BJ (cell line): ENCODE data around the gene THYN1. TPM values are rescaled to one million over a fixed set of nuclear protein-coding genes. Genes with fewer than 3 reads are reported as not detected.

Experiments used
- CTCF ChIA-PET: fragments of 350-600 bp; formaldehyde crosslinking; extraction: SDS; loops from one replicate; lab custom pipeline; 2021; ENCODE audit warnings: antibody characterized with exemption, inconsistent platforms; lab: Yijun Ruan, JAX
- POLR2A ChIA-PET: fragments of 300-600 bp; sonication (Branson Sonifier 250); formaldehyde crosslinking; extraction: SDS; loops from one replicate; lab custom pipeline; 2021; ENCODE audit warnings: antibody characterized with exemption; lab: Charles Lee
- DNase-seq: peaks from one replicate; pipeline ENCODE4 v3.0.0-alpha.2; 2011; ENCODE audit warnings: low read depth
- H3K27me3 ChIP-seq: 2 replicates; pipeline ENCODE4 v1.6.0; 2011; ENCODE audit warnings: low read length; ENCODE audit not compliant: control insufficient read depth, insufficient read depth
- H3K36me3 ChIP-seq: 2 replicates; pipeline ENCODE4 v1.5.1; 2011; ENCODE audit warnings: low read length; ENCODE audit not compliant: control insufficient read depth, insufficient read depth
- H3K4me3 ChIP-seq: 2 replicates; pipeline ENCODE4 v1.5.1; 2011; ENCODE audit warnings: low read depth, mild to moderate bottlenecking, control low read depth, low read length
- CTCF ChIP-seq: IDR thresholded peaks from 2 replicates; pipeline ENCODE4 v1.5.1; 2011; ENCODE audit warnings: low read depth, mild to moderate bottlenecking, control low read depth, inconsistent platforms, low read length, moderate library complexity; ENCODE audit not compliant: insufficient read depth
- polyA plus RNA-seq: library from polyadenylated mRNA; depleted of rRNA; stranded (reverse); fragments of >200 nt; gene quantifications from 2 replicates; pipeline ENCODE4 v1.2.3, GENCODE V29; 2011

THYN1 gene
- polyA plus RNA-seq, 1 experiment: 38.2 TPM

- ChIA-PET POLR2A (no interaction called here), CTCF (interaction anchor here (0.7 to 3.0 kb wide), 15 partner anchors 9 to 243 kb away, joined by 3 to 17 read pairs (median 4); partner anchors contain the start of gene VPS26B)
- Histone ChIP-seq H3K27me3 (no peaks in the 10 kb centered on the region), H3K36me3 (peaks cover 10% of the 10 kb centered on the region; the same call in 1 of the 2 replicates), H3K4me3 (no peak overlapping the region)
- peak; percentile 67 for TF ChIP-seq CTCF
- DNase-seq: no peak
Observed at GRCh38 chr11:134207538-134208239, 45.5 kb downstream of the THYN1 start.

- no peak for DNase-seq
- Histone ChIP-seq H3K4me3 (no peak overlapping the region), H3K36me3 (peaks cover 10% of the 10 kb centered on the region; the same call in 1 of the 2 replicates), H3K27me3 (no peaks in the 10 kb centered on the region)
- ChIA-PET POLR2A (no interaction called here), CTCF (interaction anchor here (0.9 to 3.0 kb wide), 4 partner anchors 10 to 278 kb away, joined by 3 to 17 read pairs (median 4); no protein-coding TSS in a partner anchor)
- no peak for TF ChIP-seq CTCF
Observed at GRCh38 chr11:134206185-134206584, 47.0 kb downstream of the THYN1 start.

GRCh38 chr11:134205729-134206128, 47.4 kb downstream of the THYN1 start:
- Histone ChIP-seq H3K4me3 (no peak overlapping the region), H3K27me3 (no peaks in the 10 kb centered on the region), H3K36me3 (peaks cover 10% of the 10 kb centered on the region; the same call in 1 of the 2 replicates)
- ChIA-PET CTCF (interaction anchor here (0.9 to 1.3 kb wide), 3 partner anchors 21 to 278 kb away, joined by 3 to 4 read pairs (median 3); no protein-coding TSS in a partner anchor), POLR2A (no interaction called here)
- DNase-seq: no peak
- no peak for TF ChIP-seq CTCF

- Histone ChIP-seq H3K27me3 (no peaks in the 10 kb centered on the region), H3K4me3 (no peak overlapping the region), H3K36me3 (peaks cover 9% of the 10 kb centered on the region; the same call in 1 of the 2 replicates)
- POLR2A ChIA-PET: no interaction called here
- TF ChIP-seq CTCF: no peak
- DNase-seq: no peak
- CTCF ChIA-PET: interaction anchor here (1.5 kb wide), 1 partner anchor 42 kb away, joined by 3 read pairs; no protein-coding TSS in a partner anchor
Observed at GRCh38 chr11:134202661-134203060, 50.5 kb downstream of the THYN1 start.

GRCh38 chr11:134200688-134201087, 52.5 kb downstream of the THYN1 start:
- ChIA-PET CTCF (no interaction called here), POLR2A (no interaction called here)
- no peak for DNase-seq
- Histone ChIP-seq H3K4me3 (no peak overlapping the region), H3K27me3 (no peaks in the 10 kb centered on the region), H3K36me3 (peaks cover 3% of the 10 kb centered on the region; the same call in 1 of the 2 replicates)
- no peak for TF ChIP-seq CTCF
